CD8-positive, alpha-beta memory T cell (primary cell): ENCODE data around the gene LRPPRC. TPM values are rescaled to one million over a fixed set of nuclear protein-coding genes. Genes with fewer than 3 reads are reported as not detected.

ENCODE experiments used
- CTCF ChIA-PET: fragments of 350-600 bp; sonication (Branson Sonifier 250); formaldehyde crosslinking; loops from one replicate; lab custom pipeline; 2021; ENCODE audit warnings: antibody characterized with exemption; lab: Charles Lee
- POLR2A ChIA-PET: fragments of 350-600 bp; sonication (Branson Sonifier 250); formaldehyde crosslinking; loops from one replicate; lab custom pipeline; 2021; ENCODE audit warnings: antibody characterized with exemption; lab: Charles Lee
- DNase-seq, 5 donors: peaks; one replicate each; pipeline versions ENCODE4 v3.0.0 to v3.0.0-alpha.2; 2020 to 2022; ENCODE audit warnings: mixed read lengths in 1 of 5
- H3K27ac ChIP-seq: one replicate; pipeline ENCODE4 v1.7.0; 2013; ENCODE audit warnings: low read depth, mild to moderate bottlenecking, low read length, moderate library complexity
- H3K27me3 ChIP-seq: 2 replicates; pipeline ENCODE4 v1.7.0; 2013; ENCODE audit warnings: low read length, mild to moderate bottlenecking; ENCODE audit not compliant: insufficient read depth, poor library complexity, severe bottlenecking
- H3K36me3 ChIP-seq: 2 replicates; pipeline ENCODE4 v1.7.0; 2013; ENCODE audit warnings: mild to moderate bottlenecking, low read length, moderate library complexity; ENCODE audit not compliant: insufficient read depth
- H3K4me1 ChIP-seq: 2 replicates; pipeline ENCODE4 v1.7.0; 2013; ENCODE audit warnings: mild to moderate bottlenecking, low read length, moderate library complexity; ENCODE audit not compliant: insufficient read depth
- H3K4me3 ChIP-seq: 2 replicates; pipeline ENCODE4 v1.7.0; 2013; ENCODE audit warnings: mild to moderate bottlenecking, low read length
- H3K9me3 ChIP-seq: 2 replicates; pipeline ENCODE4 v1.7.0; 2013; ENCODE audit warnings: mild to moderate bottlenecking, low read length
- H3K27ac Mint-ChIP-seq, 8 donors: one replicate each; pipeline ENCODE4 v1.8.0; 2020 to 2021; ENCODE audit warnings: mixed read lengths in 8 of 8, mild to moderate bottlenecking in 6 of 8, inconsistent platforms in 3 of 8, moderate library complexity in 3 of 8
- H3K27me3 Mint-ChIP-seq, 2 donors: one replicate each; pipeline ENCODE4 v1.8.0; 2020 to 2021; ENCODE audit warnings: mixed read lengths in 2 of 2, mild to moderate bottlenecking in 1 of 2, moderate library complexity in 1 of 2
- H3K36me3 Mint-ChIP-seq, 3 donors: one replicate each; pipeline ENCODE4 v1.8.0; 2020 to 2021; ENCODE audit warnings: mixed read lengths in 3 of 3, inconsistent platforms in 1 of 3, mild to moderate bottlenecking in 1 of 3
- H3K4me1 Mint-ChIP-seq, 3 donors: one replicate each; pipeline ENCODE4 v1.8.0; 2020 to 2021; ENCODE audit warnings: mixed read lengths in 3 of 3, inconsistent platforms in 1 of 3, mild to moderate bottlenecking in 1 of 3
- H3K4me3 Mint-ChIP-seq, 7 donors: one replicate each; pipeline ENCODE4 v1.8.0; 2020 to 2021; ENCODE audit warnings: mixed read lengths in 7 of 7, mild to moderate bottlenecking in 6 of 7, moderate library complexity in 4 of 7, inconsistent platforms in 2 of 7
- H3K9me3 Mint-ChIP-seq, 5 donors: one replicate each; pipeline ENCODE4 v1.8.0; 2020 to 2022; ENCODE audit warnings: mixed read lengths in 5 of 5, mild to moderate bottlenecking in 3 of 5, moderate library complexity in 2 of 5, inconsistent platforms in 1 of 5
- polyA plus RNA-seq: library from polyadenylated mRNA; unstranded; fragments of 300-500 nt; fragmentation: Illumina TruSeq; gene quantifications from one replicate; pipeline ENCODE4 v1.2.3, GENCODE V29; 2021
- total RNA-seq, 2 experiments: library from RNA; stranded (reverse); gene quantifications; one replicate each; pipeline ENCODE4 v1.2.3, GENCODE V29; 2021

LRPPRC gene
- total and polyA plus RNA-seq, 3 experiments from 2014 or later: 41.0 to 166 (median 164) TPM

DNA sequence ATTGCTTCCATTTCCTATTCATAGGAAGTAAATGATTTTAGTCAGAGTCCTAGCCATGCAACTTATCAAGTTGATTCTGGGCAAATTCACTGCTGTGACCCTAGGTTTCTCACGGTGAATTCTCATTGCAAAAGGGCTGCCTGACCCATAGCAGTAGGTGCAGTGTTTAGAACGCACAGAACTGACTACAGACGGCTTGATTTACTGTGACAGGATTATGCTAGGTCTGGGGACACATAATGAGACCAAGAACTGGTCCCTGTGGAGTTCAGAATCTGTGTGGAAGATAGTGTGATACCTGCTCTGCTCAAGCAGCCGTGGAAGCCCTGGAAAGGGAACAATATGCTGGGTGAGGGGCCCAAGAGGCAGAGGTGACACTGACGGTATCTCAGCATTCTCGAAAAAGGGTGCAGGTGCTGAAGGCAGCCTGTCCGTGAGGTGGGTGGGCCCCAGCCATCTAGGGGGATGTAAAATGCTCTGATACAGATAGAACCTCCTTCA lies 110.6 kb downstream of the LRPPRC start:
- no peak overlapping the region for H3K27ac ChIP-seq
- Mint-ChIP-seq H3K27ac (peak overlapping the region in 1 of 8 donors; percentile 17), H3K9me3 (no peaks in the 10 kb centered on the region), H3K4me3 (no peak overlapping the region), H3K36me3 (peaks cover 7 to 41% (median 26%) of the 10 kb centered on the region in 3 donors), H3K27me3 (no peaks in the 10 kb centered on the region), H3K4me1 (no peaks in the 10 kb centered on the region)
- H3K4me3 ChIP-seq: no peak overlapping the region
- peaks cover 25% of the 10 kb centered on the region for H3K36me3 ChIP-seq
- no peaks in the 10 kb centered on the region for H3K9me3 ChIP-seq
- POLR2A ChIA-PET: no interaction called here
- no peaks in the 10 kb centered on the region for H3K27me3 ChIP-seq
- DNase-seq: no peak
- CTCF ChIA-PET: no interaction called here
- H3K4me1 ChIP-seq: no peaks in the 10 kb centered on the region

DNA sequence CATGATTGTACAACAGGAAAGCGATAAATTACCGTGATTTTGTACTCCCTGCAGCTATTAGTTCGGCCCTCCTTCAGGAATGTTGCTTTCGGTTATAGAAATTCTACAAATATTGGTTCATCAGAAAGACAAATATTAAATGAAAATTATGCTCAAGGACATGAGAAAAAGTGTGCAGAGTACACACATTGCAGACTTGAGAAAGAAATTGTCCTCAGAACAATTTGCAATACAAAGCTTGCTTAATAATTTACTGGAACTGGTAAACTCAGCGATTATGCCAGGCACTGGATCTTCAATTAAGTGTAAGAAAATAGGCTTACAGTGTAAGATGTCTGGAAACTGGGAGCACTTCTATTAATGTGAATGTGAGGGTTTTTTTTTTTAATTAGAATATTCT lies 111.1 kb downstream of the LRPPRC start:
- Mint-ChIP-seq H3K9me3 (no peaks in the 10 kb centered on the region), H3K27me3 (no peaks in the 10 kb centered on the region), H3K27ac (no peak overlapping the region), H3K4me3 (no peak overlapping the region), H3K36me3 (peaks cover 7 to 36% (median 22%) of the 10 kb centered on the region in 3 donors), H3K4me1 (no peaks in the 10 kb centered on the region)
- no peak overlapping the region for H3K27ac ChIP-seq
- ChIA-PET POLR2A (no interaction called here), CTCF (no interaction called here)
- no peaks in the 10 kb centered on the region for H3K4me1 ChIP-seq
- H3K9me3 ChIP-seq: no peaks in the 10 kb centered on the region
- no peak overlapping the region for H3K4me3 ChIP-seq
- H3K27me3 ChIP-seq: no peaks in the 10 kb centered on the region
- H3K36me3 ChIP-seq: peaks cover 20% of the 10 kb centered on the region
- no peak for DNase-seq

DNA sequence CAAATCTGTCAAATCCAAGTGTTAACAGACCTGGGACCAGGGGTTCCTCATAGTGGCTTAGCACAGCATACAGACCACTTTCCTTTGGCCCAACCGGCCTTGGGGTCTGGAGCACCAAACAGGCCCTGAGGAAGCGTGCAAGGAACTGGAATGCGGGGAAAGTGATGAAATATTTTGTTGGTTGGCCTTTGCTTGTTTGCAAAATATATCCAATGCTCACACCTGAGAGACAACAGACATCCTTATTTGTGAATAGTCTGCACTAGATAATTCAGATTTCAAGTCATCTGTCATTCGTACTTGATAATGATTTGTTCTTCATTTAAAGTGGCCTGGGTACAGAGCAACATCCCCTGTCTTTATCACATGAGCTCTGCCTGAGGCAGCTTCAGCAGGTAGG lies 113.5 kb downstream of the LRPPRC start:
- Histone ChIP-seq H3K9me3 (no peaks in the 10 kb centered on the region), H3K27me3 (peaks cover 5% of the 10 kb centered on the region), H3K4me1 (no peaks in the 10 kb centered on the region), H3K4me3 (no peak overlapping the region), H3K36me3 (peaks cover 4% of the 10 kb centered on the region), H3K27ac (no peak overlapping the region)
- peaks cover 4 to 9% (median 6%) of the 10 kb centered on the region in 3 donors for H3K4me1 Mint-ChIP-seq
- peaks cover 0 to 7% of the 10 kb centered on the region in 2 donors for H3K27me3 Mint-ChIP-seq
- ChIA-PET POLR2A (no interaction called here), CTCF (no interaction called here)
- no peaks in the 10 kb centered on the region for H3K9me3 Mint-ChIP-seq
- peak overlapping the region in 1 of 8 donors; percentile 19 for H3K27ac Mint-ChIP-seq
- peaks cover 2 to 14% (median 5%) of the 10 kb centered on the region in 3 donors for H3K36me3 Mint-ChIP-seq
- no peak overlapping the region for H3K4me3 Mint-ChIP-seq
- no peak for DNase-seq

DNA sequence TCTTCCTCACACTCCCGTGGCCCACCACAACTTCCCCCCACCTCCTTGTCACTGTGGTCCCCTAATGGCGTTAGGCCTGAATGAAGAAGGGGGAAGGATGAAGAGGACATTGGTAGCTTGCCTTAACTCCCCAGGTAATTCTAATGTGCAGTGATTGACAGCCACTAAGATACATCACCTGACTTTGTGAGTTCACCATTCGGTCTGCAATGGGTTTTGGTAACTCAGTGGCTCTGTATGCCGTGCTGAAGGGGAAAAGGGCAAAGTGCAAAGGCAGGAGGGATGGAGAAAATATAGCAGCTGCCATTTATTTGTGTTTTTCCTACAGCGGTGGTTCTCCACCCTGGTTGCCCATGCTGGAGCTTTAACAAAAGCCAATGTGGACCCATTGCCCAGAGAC lies 114.8 kb downstream of the LRPPRC start:
- Mint-ChIP-seq H3K9me3 (no peaks in the 10 kb centered on the region), H3K27ac (no peak overlapping the region), H3K4me3 (no peak overlapping the region), H3K27me3 (peaks cover 0 to 18% of the 10 kb centered on the region in 2 donors), H3K36me3 (peaks cover 0 to 5% (median 3%) of the 10 kb centered on the region in 3 donors), H3K4me1 (peaks cover 4 to 9% (median 6%) of the 10 kb centered on the region in 3 donors)
- no peaks in the 10 kb centered on the region for H3K36me3 ChIP-seq
- POLR2A ChIA-PET: interaction anchor here (0.7 kb wide), 1 partner anchor 98 kb away, joined by 7 read pairs; no protein-coding TSS in a partner anchor
- H3K9me3 ChIP-seq: no peaks in the 10 kb centered on the region
- no peaks in the 10 kb centered on the region for H3K4me1 ChIP-seq
- no peak for DNase-seq
- CTCF ChIA-PET: no interaction called here
- H3K4me3 ChIP-seq: no peak overlapping the region
- H3K27me3 ChIP-seq: peaks cover 11% of the 10 kb centered on the region
- H3K27ac ChIP-seq: no peak overlapping the region

DNA sequence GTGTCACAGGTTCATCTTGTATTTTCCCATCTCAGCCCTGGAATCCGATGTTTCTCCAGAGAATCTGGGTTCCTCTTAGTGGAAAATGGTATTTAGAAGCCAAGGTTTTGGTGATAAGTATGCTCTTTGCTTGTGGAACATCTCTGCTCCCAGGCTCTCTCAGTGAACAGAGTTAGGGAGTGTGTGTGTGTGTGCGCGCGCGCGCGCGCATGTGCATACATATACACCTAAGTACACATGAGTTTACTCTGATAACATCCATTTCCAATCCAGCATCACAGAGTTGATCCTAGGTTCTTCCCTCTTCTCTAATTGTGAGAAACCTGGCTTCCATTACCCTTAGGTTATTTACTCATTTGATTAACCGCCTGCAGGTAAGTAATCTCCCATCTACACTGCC lies 115.3 kb downstream of the LRPPRC start:
- H3K4me1 ChIP-seq: no peaks in the 10 kb centered on the region
- Mint-ChIP-seq H3K27me3 (peaks cover 0 to 20% of the 10 kb centered on the region in 2 donors), H3K4me1 (peaks cover 4 to 9% (median 6%) of the 10 kb centered on the region in 3 donors), H3K4me3 (no peak overlapping the region), H3K27ac (peak overlapping the region in 1 of 8 donors; percentile 6), H3K9me3 (no peaks in the 10 kb centered on the region), H3K36me3 (peaks cover 0 to 4% (median 3%) of the 10 kb centered on the region in 3 donors)
- CTCF ChIA-PET: no interaction called here
- H3K9me3 ChIP-seq: no peaks in the 10 kb centered on the region
- H3K27ac ChIP-seq: no peak overlapping the region
- no peaks in the 10 kb centered on the region for H3K36me3 ChIP-seq
- no peak overlapping the region for H3K4me3 ChIP-seq
- no peak for DNase-seq
- H3K27me3 ChIP-seq: peaks cover 11% of the 10 kb centered on the region
- POLR2A ChIA-PET: no interaction called here

DNA sequence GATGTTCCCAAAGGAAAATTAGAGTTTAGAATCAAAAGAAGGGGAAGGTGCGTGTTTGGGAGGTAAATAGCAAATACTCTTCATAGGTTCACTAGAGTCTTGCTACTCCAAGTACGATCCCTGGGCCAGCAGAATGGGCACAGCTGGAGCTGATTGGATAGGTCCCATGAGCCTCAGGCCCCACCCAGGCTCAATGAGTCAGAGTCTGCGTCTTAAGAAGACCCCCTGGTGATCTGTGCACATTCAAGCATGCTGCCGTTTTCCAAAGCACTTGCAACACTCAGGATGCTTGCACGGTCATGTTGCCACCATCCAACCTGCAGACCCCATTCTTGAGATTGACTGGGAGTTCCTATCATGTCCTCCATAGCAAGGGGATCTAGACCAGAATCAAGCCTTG lies 116.5 kb downstream of the LRPPRC start:
- Mint-ChIP-seq H3K27me3 (peaks cover 2 to 20% of the 10 kb centered on the region in 2 donors), H3K9me3 (no peaks in the 10 kb centered on the region), H3K4me1 (peaks cover 4 to 9% (median 6%) of the 10 kb centered on the region in 3 donors), H3K36me3 (peaks cover 0 to 3% (median 0%) of the 10 kb centered on the region in 3 donors), H3K27ac (no peak overlapping the region), H3K4me3 (no peak overlapping the region)
- no peak for DNase-seq
- POLR2A ChIA-PET: no interaction called here
- H3K27me3 ChIP-seq: peaks cover 11% of the 10 kb centered on the region
- H3K36me3 ChIP-seq: no peaks in the 10 kb centered on the region
- no peaks in the 10 kb centered on the region for H3K4me1 ChIP-seq
- H3K27ac ChIP-seq: no peak overlapping the region
- no peak overlapping the region for H3K4me3 ChIP-seq
- H3K9me3 ChIP-seq: no peaks in the 10 kb centered on the region
- CTCF ChIA-PET: no interaction called here

DNA sequence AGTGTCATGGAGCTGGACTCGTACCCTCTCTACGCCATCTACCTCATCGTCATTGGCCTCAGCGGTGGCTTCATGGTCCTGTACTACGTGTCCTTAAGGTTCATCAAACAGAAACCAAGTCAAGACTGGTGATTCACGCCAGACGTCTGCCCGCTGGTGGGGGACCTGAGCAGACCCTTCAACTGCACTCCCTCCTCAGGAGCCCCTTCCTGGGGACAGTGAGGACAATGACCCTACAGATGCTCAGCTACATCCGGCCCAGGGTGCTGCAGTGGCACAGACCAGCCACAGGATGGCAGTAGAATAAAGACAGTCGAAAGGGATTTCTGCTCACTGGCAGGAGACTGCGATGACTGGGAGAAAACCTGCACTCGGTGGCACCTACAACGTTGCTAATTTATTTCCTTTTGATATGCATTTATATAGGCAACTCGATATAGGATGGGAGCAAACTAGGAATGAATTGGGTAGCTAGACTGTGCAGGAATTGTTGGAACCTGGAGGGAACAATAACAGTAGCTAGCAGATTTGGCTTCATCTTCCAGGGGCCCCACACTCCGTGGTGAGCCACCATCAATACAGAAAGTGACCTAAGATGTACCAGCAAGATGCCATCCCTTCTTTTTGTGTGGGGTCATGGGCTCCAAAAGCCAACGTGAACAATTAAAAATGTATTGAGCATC lies 117.9 kb downstream of the LRPPRC start:
- peaks cover 11% of the 10 kb centered on the region for H3K27me3 ChIP-seq
- CTCF ChIA-PET: interaction anchor here (0.6 to 1.3 kb wide), 4 partner anchors 9 to 1081 kb away, joined by 3 to 5 read pairs (median 4); no protein-coding TSS in a partner anchor
- H3K36me3 ChIP-seq: no peaks in the 10 kb centered on the region
- Mint-ChIP-seq H3K27ac (no peak overlapping the region), H3K27me3 (peaks cover 9 to 30% of the 10 kb centered on the region in 2 donors), H3K4me1 (peaks cover 4 to 9% (median 6%) of the 10 kb centered on the region in 3 donors), H3K36me3 (peaks cover 0 to 3% (median 0%) of the 10 kb centered on the region in 3 donors), H3K9me3 (no peaks in the 10 kb centered on the region), H3K4me3 (peak overlapping the region in 1 of 7 donors; percentile 70)
- H3K9me3 ChIP-seq: no peaks in the 10 kb centered on the region
- H3K4me1 ChIP-seq: no peaks in the 10 kb centered on the region
- no peak overlapping the region for H3K4me3 ChIP-seq
- no peak overlapping the region for H3K27ac ChIP-seq
- peak; percentile 19 to 60 (median 36) for DNase-seq
- POLR2A ChIA-PET: no interaction called here

DNA sequence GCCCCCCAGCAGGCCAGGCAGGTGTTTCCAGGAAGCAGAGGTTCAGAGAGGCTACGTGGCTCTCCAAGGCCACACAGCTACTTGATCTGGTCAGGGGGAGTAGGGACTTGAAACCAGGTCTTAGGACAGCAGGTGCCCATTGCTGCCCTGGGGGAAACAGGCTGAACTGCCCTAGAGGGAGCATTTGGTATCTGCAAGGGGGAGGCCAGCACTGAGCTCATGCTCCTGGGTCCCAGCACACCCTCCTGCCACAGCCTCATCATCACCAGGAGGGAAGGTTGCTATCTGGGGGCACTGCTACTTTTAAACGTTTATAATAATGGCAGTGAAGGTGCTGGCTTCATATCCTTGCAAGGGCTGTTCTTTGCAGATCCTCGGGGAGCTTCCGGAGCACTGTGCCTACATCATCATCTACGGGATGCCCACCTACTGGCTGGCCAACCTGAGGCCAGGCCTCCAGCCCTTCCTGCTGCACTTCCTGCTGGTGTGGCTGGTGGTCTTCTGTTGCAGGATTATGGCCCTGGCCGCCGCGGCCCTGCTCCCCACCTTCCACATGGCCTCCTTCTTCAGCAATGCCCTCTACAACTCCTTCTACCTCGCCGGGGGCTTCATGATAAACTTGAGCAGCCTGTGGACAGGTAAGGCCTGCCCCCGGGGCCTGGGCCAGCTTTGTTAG lies 120.9 kb downstream of the LRPPRC start:
- H3K36me3 Mint-ChIP-seq: no peaks in the 10 kb centered on the region
- no peaks in the 10 kb centered on the region for H3K9me3 ChIP-seq
- no peak for DNase-seq
- no peaks in the 10 kb centered on the region for H3K4me1 ChIP-seq
- H3K9me3 Mint-ChIP-seq: no peaks in the 10 kb centered on the region
- peaks cover 4 to 9% (median 6%) of the 10 kb centered on the region in 3 donors for H3K4me1 Mint-ChIP-seq
- H3K27ac Mint-ChIP-seq: no peak overlapping the region
- H3K27ac ChIP-seq: no peak overlapping the region
- no peak overlapping the region for H3K4me3 Mint-ChIP-seq
- H3K27me3 Mint-ChIP-seq: peaks cover 10 to 33% of the 10 kb centered on the region in 2 donors
- H3K27me3 ChIP-seq: peaks cover 11% of the 10 kb centered on the region
- ChIA-PET POLR2A (no interaction called here), CTCF (no interaction called here)
- H3K4me3 ChIP-seq: no peak overlapping the region
- H3K36me3 ChIP-seq: no peaks in the 10 kb centered on the region
